ENCODE data around the gene CASK. TPM values are rescaled to one million over a fixed set of nuclear protein-coding genes. Genes with fewer than 3 reads are reported as not detected.

The CASK gene
- total and polyA plus RNA-seq, 9 of the 15 experiments (the other 6 are each of a cell fraction or from before 2014, with no cell fraction given): 1.3 to 7.4 (median 5.2) TPM

GRCh38 chrX:41900321-41900720 lies 23.0 kb downstream of the CASK start:
- in situ Hi-C loops (cut with MboI): no loop called here
- no peak overlapping the region for H3K9ac ChIP-seq (ENCODE audit: insufficient read depth in 1 of 2, low read depth in 2 of 2, low read length in 2 of 2)
- no peak overlapping the region for H3K4me3 ChIP-seq
- H3K9me3 ChIP-seq (replicated peaks; ENCODE audit: control insufficient read depth, insufficient read depth, low read depth, low read length): no peaks in the 10 kb centered on the region
- TF ChIP-seq TRIM28 (IDR thresholded peaks at IDR 0.05) (peak; percentile 56; the same call in 1 of the 2 replicates), TBP (optimal IDR thresholded peaks at IDR 0.05; ENCODE audit: low read depth, low read length) (no peak), E2F4 (CRISPR knock-in tag; IDR thresholded peaks at IDR 0.05; ENCODE audit: low read depth) (no peak), OTX1 (CRISPR knock-in tag; IDR thresholded peaks at IDR 0.05) (no peak), HLTF (IDR thresholded peaks at IDR 0.05) (peak; percentile 69; the same call in 1 of the 2 replicates), ZNF384 (IDR thresholded peaks at IDR 0.05; ENCODE audit: low read depth, low read length) (0 out of 2 replicates have a peak, but pooled peaks have one; percentile 48), ZNF324 (CRISPR knock-in tag; IDR thresholded peaks at IDR 0.05) (no peak)
- H3K4me2 ChIP-seq (ENCODE audit: insufficient read depth, low read length): no peak overlapping the region
- no peak overlapping the region for H3K27ac ChIP-seq (ENCODE audit: extremely low read depth, low read depth, low read length)
- H3K36me3 ChIP-seq (ENCODE audit: control insufficient read depth, insufficient read depth, low read length): no peaks in the 10 kb centered on the region
- no peaks in the 10 kb centered on the region for H3K4me1 ChIP-seq (replicated peaks in 1 of 2; ENCODE audit: control insufficient read depth in 2 of 2, insufficient read depth in 2 of 2, low read length in 2 of 2)
- no peaks in the 10 kb centered on the region for H4K20me1 ChIP-seq (replicated peaks; ENCODE audit: control insufficient read depth, insufficient read depth, low read length)
- ATAC-seq: no peak
- H3K79me2 ChIP-seq (ENCODE audit: control insufficient read depth, insufficient read depth, low read length): no peaks in the 10 kb centered on the region
- intact Hi-C loops (cut with micrococcal nuclease): no loop called here
- ChIA-PET CTCF (ENCODE audit: low intra/inter-chr PET ratio) (no interaction called here), POLR2A (interaction anchor here (0.6 kb wide), 1 partner anchor 12 kb away, joined by 3 read pairs; no protein-coding TSS in a partner anchor)
- no peak for DNase-seq (ENCODE audit: extremely low read depth in 1 of 4, low spot score in 3 of 4)
- H3K27me3 ChIP-seq (ENCODE audit: control insufficient read depth in 2 of 2, insufficient read depth in 2 of 2, low read length in 2 of 2): no peaks in the 10 kb centered on the region
- no peak overlapping the region for H2AFZ ChIP-seq (ENCODE audit: low read depth, low read length)
- no peak for FAIRE-seq
- BruUV-seq (replicated peaks): no TSS peak
- no peaks in the 10 kb centered on the region for H3K9me1 ChIP-seq (ENCODE audit: control insufficient read depth, insufficient read depth, low read length)

- CTCF ChIA-PET (ENCODE audit: low intra/inter-chr PET ratio): no interaction called here
- TF ChIP-seq RAD51 (IDR thresholded peaks at IDR 0.05; ENCODE audit: borderline replicate concordance, low read depth): no peak
- no peak for TF ChIP-seq ATF4 (CRISPR knock-in tag; IDR thresholded peaks at IDR 0.05)
- TF ChIP-seq FOXA3 (CRISPR knock-in tag; conservative IDR thresholded peaks at IDR 0.05 in 1 of 2, IDR thresholded peaks at IDR 0.05 in 1 of 2): no peak
- no peak for TF ChIP-seq TAF15 (IDR thresholded peaks at IDR 0.05; ENCODE audit: low read depth, low read length)
- TF ChIP-seq FOS (IDR thresholded peaks at IDR 0.05; ENCODE audit: extremely low read depth, insufficient read length): no peak
- TF ChIP-seq RHOXF2B (CRISPR knock-in tag; conservative IDR thresholded peaks at IDR 0.05): no peak
- no peak for TF ChIP-seq SP1 (CRISPR knock-in tag; IDR thresholded peaks at IDR 0.05)
- no peak for TF ChIP-seq NEUROD1 (IDR thresholded peaks at IDR 0.05; ENCODE audit: borderline replicate concordance, low read depth, low read length, partially characterized antibody)
- no peak for TF ChIP-seq ZFP1 (CRISPR knock-in tag; IDR thresholded peaks at IDR 0.05)
- no peak for TF ChIP-seq MCM2 (IDR thresholded peaks at IDR 0.05; ENCODE audit: low read depth)
- no peaks in the 10 kb centered on the region for H4K20me1 ChIP-seq (replicated peaks; ENCODE audit: control insufficient read depth, insufficient read depth, low read length)
- intact Hi-C loops (cut with micrococcal nuclease): no loop called here
- H3K9me3 ChIP-seq (replicated peaks; ENCODE audit: control insufficient read depth, insufficient read depth, low read depth, low read length): no peaks in the 10 kb centered on the region
- no peak for FAIRE-seq
- no peak overlapping the region for H3K4me3 ChIP-seq
- no peak overlapping the region for H2AFZ ChIP-seq (ENCODE audit: low read depth, low read length)
- no peak overlapping the region for H3K4me2 ChIP-seq (ENCODE audit: insufficient read depth, low read length)
- no peak overlapping the region for H3K27ac ChIP-seq (ENCODE audit: extremely low read depth, low read depth, low read length)
- no peak for DNase-seq (ENCODE audit: extremely low read depth in 1 of 4, low spot score in 3 of 4)
- no peaks in the 10 kb centered on the region for H3K79me2 ChIP-seq (ENCODE audit: control insufficient read depth, insufficient read depth, low read length)
- H3K36me3 ChIP-seq (ENCODE audit: control insufficient read depth, insufficient read depth, low read length): no peaks in the 10 kb centered on the region
- no peaks in the 10 kb centered on the region for H3K27me3 ChIP-seq (ENCODE audit: control insufficient read depth in 2 of 2, insufficient read depth in 2 of 2, low read length in 2 of 2)
- in situ Hi-C loops (cut with MboI): no loop called here
- no peaks in the 10 kb centered on the region for H3K4me1 ChIP-seq (replicated peaks in 1 of 2; ENCODE audit: control insufficient read depth in 2 of 2, insufficient read depth in 2 of 2, low read length in 2 of 2)
- H3K9ac ChIP-seq (ENCODE audit: insufficient read depth in 1 of 2, low read depth in 2 of 2, low read length in 2 of 2): no peak overlapping the region
- H3K9me1 ChIP-seq (ENCODE audit: control insufficient read depth, insufficient read depth, low read length): no peaks in the 10 kb centered on the region
- BruUV-seq (replicated peaks): no TSS peak
- POLR2A ChIA-PET: no interaction called here
- no peak for ATAC-seq
Observed at GRCh38 chrX:41895826-41896225, 27.5 kb downstream of the CASK start.
